H54 (cell line): ENCODE results near the gene OR5D14.

ENCODE experiments used
- DNase-seq: peaks from one replicate; pipeline ENCODE4 v3.0.0; 2011; ENCODE audit warnings: low spot score, mixed read lengths; ENCODE audit not compliant: insufficient read length
- FAIRE-seq: peaks from 3 replicates; lab custom pipeline; 2011; peaks lifted over from hg19 to GRCh38; lab: Jason Lieb, UNC
- POLR2A ChIP-seq: IDR thresholded peaks from 2 replicates; pipeline ENCODE4 v1.6.1; 2011; ENCODE audit warnings: low read depth, mild to moderate bottlenecking, low read length

OR5D14 gene

DNA sequence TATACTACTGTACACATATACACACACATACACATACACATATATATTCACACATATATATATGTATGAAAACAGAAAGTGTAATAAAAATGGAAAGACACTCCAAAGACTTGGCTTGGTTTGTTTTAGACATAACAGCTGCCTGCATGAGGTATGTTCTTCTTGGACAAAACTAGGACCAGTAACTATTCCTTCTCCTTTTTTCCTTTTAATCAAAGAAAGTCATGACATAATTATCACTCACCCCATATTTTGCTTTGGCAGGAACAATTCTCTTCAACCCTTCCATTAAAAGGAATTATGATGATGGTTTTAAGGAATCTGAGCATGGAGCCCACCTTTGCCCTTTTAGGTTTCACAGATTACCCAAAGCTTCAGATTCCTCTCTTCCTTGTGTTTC, at the start of gene OR5D14:
TSS of gene OR5D14 (plus strand) at position 301 of the 400 bp plus-strand sequence. CDS start at position 301, 0 bp downstream.
- DNase-seq (no peak), FAIRE-seq (no peak)
- TF ChIP-seq POLR2A = no peak

DNA sequence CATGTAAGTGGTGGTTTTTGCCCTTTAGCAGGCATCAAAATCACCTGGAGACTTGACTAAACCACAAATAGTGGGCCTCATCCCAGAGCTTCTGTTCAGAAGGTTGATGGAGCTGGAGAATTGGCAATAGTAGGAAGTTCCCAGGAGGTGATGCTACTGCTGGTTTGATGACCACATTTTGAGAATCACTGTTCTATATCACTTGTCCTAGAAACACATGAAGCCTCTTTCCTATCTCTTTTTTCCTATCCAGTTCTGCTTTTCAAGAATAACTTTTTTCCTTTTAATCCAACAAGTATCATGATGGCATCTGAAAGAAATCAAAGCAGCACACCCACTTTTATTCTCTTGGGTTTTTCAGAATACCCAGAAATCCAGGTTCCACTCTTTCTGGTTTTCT, 22.2 kb upstream of the OR5D14 start, which contains the start of gene OR5D13:
TSS of gene OR5D13 (plus strand) at position 301 of the 400 bp plus-strand sequence. CDS start at position 301, 0 bp downstream.
- DNase-seq (no peak), FAIRE-seq (no peak)
- TF ChIP-seq POLR2A = no peak

DNA sequence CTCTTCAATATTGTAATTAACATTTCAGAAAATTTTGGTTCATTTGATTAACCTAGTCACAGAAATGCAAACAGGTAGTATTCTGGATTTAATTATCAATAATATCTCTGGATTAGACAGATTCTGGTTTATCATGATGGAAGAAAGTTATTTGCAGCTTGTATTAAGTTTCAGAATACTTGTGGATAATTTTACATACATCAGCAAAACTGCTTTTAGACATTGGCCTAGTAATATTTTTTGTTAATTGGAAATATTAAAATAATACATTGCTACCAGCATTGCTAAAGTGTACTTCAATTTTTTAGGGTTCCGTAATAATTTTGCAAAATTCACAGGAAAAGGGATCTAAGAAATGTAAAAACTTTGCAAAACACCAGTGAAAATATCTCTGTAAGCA, 3.8 kb upstream of the OR5D14 start:
- FAIRE-seq (no peak), DNase-seq (no peak)
- TF ChIP-seq POLR2A = no peak

GRCh38 chr11:55793321-55793720, 2.0 kb upstream of the OR5D14 start:
- DNase-seq (no peak), FAIRE-seq (no peak)
- TF ChIP-seq POLR2A = no peak

DNA sequence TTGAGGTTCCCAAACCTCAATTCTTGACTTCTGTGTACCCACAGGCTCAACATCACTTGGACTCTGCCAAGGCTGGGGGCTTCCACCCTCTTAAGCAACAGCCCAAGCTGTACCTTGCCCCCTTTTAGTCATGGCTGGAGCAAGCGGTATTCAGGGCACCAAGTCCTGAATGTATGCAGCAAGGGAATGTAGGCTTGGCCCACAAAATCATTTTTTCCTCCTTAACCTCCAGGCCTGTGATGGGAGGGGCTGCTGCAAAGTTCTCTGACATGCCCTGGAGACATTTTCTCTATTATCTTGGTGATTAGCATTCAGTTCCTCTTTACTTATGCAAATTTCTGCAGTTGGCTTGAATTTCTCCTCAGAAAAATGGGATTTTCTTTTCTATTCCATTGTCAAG, 10.9 kb downstream of the OR5D14 start:
- no peak for DNase-seq
- FAIRE-seq = no peak
- TF ChIP-seq POLR2A = no peak

- DNase-seq (no peak), FAIRE-seq (no peak)
- no peak for TF ChIP-seq POLR2A
These were observed 15.7 kb downstream of the OR5D14 start, which contains the start of gene OR5L1 for GRCh38 chr11:55811067-55811466. TSS of gene OR5L1 (plus strand) at chr11:55811367. CDS start at chr11:55811467, 100 bp downstream.

GRCh38 chr11:55819330-55819729, 24.0 kb downstream of the OR5D14 start, which contains the start of gene OR5D18:
TSS of gene OR5D18 (plus strand) at chr11:55819630. CDS start at chr11:55819630, 0 bp downstream.
- no peak for DNase-seq
- TF ChIP-seq POLR2A = no peak
- no peak for FAIRE-seq

- FAIRE-seq = no peak
These were observed 31.6 kb downstream of the OR5D14 start, which contains the start of gene OR5L2 for GRCh38 chr11:55826919-55827318. TSS of gene OR5L2 (plus strand) at chr11:55827219. CDS start at chr11:55827219, 0 bp downstream.

GRCh38 chr11:55838452-55838851, 43.1 kb downstream of the OR5D14 start, which contains the start of gene OR5D16:
TSS of gene OR5D16 (plus strand) at chr11:55838752. CDS start at chr11:55838752, 0 bp downstream.
- FAIRE-seq (no peak), DNase-seq (no peak)
- TF ChIP-seq POLR2A = no peak

More at GRCh38 chr11:55826919-55827318, 31.6 kb downstream of the OR5D14 start, which contains the start of gene OR5L2:
- DNase-seq = no peak
- TF ChIP-seq POLR2A = no peak
